Measurements from ENCODE around the gene PCED1A. TPM values are rescaled to one million over a fixed set of nuclear protein-coding genes. Genes with fewer than 3 reads are reported as not detected.

Gene PCED1A
- total and polyA plus RNA-seq, 2 donors, result 25.1 to 105 TPM

DNA sequence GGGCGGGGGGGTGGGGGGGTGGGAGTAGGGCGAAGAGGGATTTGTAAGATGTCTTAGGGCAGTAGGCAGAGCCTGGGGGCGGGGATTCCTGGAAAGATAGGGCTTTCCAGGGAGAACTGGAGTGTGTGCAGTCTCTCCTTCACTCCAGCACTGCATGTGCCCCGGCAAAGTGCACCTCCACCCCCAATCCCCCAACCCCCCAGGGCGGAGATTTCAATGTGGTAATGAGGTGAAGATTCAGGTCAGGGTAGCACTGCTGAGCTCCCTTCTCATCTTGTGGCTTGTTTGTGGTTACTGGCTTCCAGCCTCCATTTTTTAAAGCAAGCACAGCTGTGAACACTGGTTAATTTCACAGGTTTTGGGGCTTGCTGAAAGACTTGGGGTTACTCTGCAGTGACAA is 18.4 kb downstream of the PCED1A start:
- Histone ChIP-seq H3K4me1 (ENCODE audit: control insufficient read depth in 2 of 2, insufficient read depth in 2 of 2, low read length in 2 of 2) (peaks cover 15 to 24% of the 10 kb centered on the region in 2 donors), H3K27me3 (ENCODE audit: control insufficient read depth in 2 of 2, insufficient read depth in 1 of 2, low read length in 1 of 2) (peaks cover 20 to 43% of the 10 kb centered on the region in 2 donors), H3K9me3 (ENCODE audit: control insufficient read depth in 2 of 2, insufficient read depth in 1 of 2, low read length in 1 of 2) (peaks cover 0 to 3% of the 10 kb centered on the region in 2 donors), H3K27ac (ENCODE audit: low read depth in 1 of 2, low read length in 1 of 2) (no peak overlapping the region), H3K36me3 (ENCODE audit: control insufficient read depth in 2 of 2, insufficient read depth in 2 of 2, low read length in 1 of 2) (no peaks in the 10 kb centered on the region), H3K4me3 (ENCODE audit: low read length in 2 of 2) (peak overlapping the region in 1 of 2 donors; percentile 23)
- peak in 8 of 9 donors; percentile 49 to 92 (median 68) for DNase-seq (ENCODE audit: low read depth in 6 of 9, low spot score in 9 of 9)
- 17% methylated on average over 5 of the region's 5 CpGs for WGBS

- peak overlapping the region in 1 of 2 donors; percentile 23 for H3K4me3 ChIP-seq (ENCODE audit: low read length in 2 of 2)
- H3K27ac ChIP-seq (ENCODE audit: low read depth in 1 of 2, low read length in 1 of 2), result no peak overlapping the region
- WGBS, result 12% methylated on average over 68 of the region's 68 CpGs
- H3K36me3 ChIP-seq (ENCODE audit: control insufficient read depth in 2 of 2, insufficient read depth in 2 of 2, low read length in 1 of 2), result no peaks in the 10 kb centered on the region
- H3K4me1 ChIP-seq (ENCODE audit: control insufficient read depth in 2 of 2, insufficient read depth in 2 of 2, low read length in 2 of 2), result peaks cover 9 to 23% of the 10 kb centered on the region in 2 donors
- H3K27me3 ChIP-seq (ENCODE audit: control insufficient read depth in 2 of 2, insufficient read depth in 1 of 2, low read length in 1 of 2), result peaks cover 20 to 46% of the 10 kb centered on the region in 2 donors
- H3K9me3 ChIP-seq (ENCODE audit: control insufficient read depth in 2 of 2, insufficient read depth in 1 of 2, low read length in 1 of 2), result peaks cover 0 to 3% of the 10 kb centered on the region in 2 donors
- no peak for DNase-seq (ENCODE audit: low read depth in 6 of 9, low spot score in 9 of 9)
These were observed 19.3 kb downstream of the PCED1A start for GRCh38 chr20:2820896-2821869.

GRCh38 chr20:2820084-2820895 is 20.2 kb downstream of the PCED1A start:
- DNase-seq (ENCODE audit: low read depth in 6 of 9, low spot score in 9 of 9), result no peak
- WGBS, result 57% methylated on average over 32 of the region's 32 CpGs

GRCh38 chr20:2817891-2818595 is 22.4 kb downstream of the PCED1A start:
- Histone ChIP-seq H3K36me3 (ENCODE audit: control insufficient read depth in 2 of 2, insufficient read depth in 2 of 2, low read length in 1 of 2) (no peaks in the 10 kb centered on the region), H3K27ac (ENCODE audit: low read depth in 1 of 2, low read length in 1 of 2) (no peak overlapping the region), H3K4me3 (ENCODE audit: low read length in 2 of 2) (no peak overlapping the region), H3K9me3 (ENCODE audit: control insufficient read depth in 2 of 2, insufficient read depth in 1 of 2, low read length in 1 of 2) (peaks cover 0 to 3% of the 10 kb centered on the region in 2 donors), H3K27me3 (ENCODE audit: control insufficient read depth in 2 of 2, insufficient read depth in 1 of 2, low read length in 1 of 2) (peaks cover 20 to 60% of the 10 kb centered on the region in 2 donors), H3K4me1 (ENCODE audit: control insufficient read depth in 2 of 2, insufficient read depth in 2 of 2, low read length in 2 of 2) (peaks cover 8 to 22% of the 10 kb centered on the region in 2 donors)
- DNase-seq (ENCODE audit: low read depth in 6 of 9, low spot score in 9 of 9), result no peak
- WGBS, result 98% methylated on average over 7 of the region's 7 CpGs

More at GRCh38 chr20:2820084-2820895, 20.2 kb downstream of the PCED1A start:
- H3K36me3 ChIP-seq (ENCODE audit: control insufficient read depth in 2 of 2, insufficient read depth in 2 of 2, low read length in 1 of 2), result no peaks in the 10 kb centered on the region
- H3K27ac ChIP-seq (ENCODE audit: low read depth in 1 of 2, low read length in 1 of 2), result no peak overlapping the region
- H3K4me1 ChIP-seq (ENCODE audit: control insufficient read depth in 2 of 2, insufficient read depth in 2 of 2, low read length in 2 of 2), result peaks cover 8 to 22% of the 10 kb centered on the region in 2 donors
- H3K27me3 ChIP-seq (ENCODE audit: control insufficient read depth in 2 of 2, insufficient read depth in 1 of 2, low read length in 1 of 2), result peaks cover 20 to 51% of the 10 kb centered on the region in 2 donors
- H3K4me3 ChIP-seq (ENCODE audit: low read length in 2 of 2), result no peak overlapping the region
- H3K9me3 ChIP-seq (ENCODE audit: control insufficient read depth in 2 of 2, insufficient read depth in 1 of 2, low read length in 1 of 2), result peaks cover 0 to 3% of the 10 kb centered on the region in 2 donors

- 99% methylated on average over 2 of the region's 2 CpGs for WGBS
- Histone ChIP-seq H3K27ac (ENCODE audit: low read depth in 1 of 2, low read length in 1 of 2) (no peak overlapping the region), H3K4me1 (ENCODE audit: control insufficient read depth in 2 of 2, insufficient read depth in 2 of 2, low read length in 2 of 2) (peaks cover 8 to 22% of the 10 kb centered on the region in 2 donors), H3K36me3 (ENCODE audit: control insufficient read depth in 2 of 2, insufficient read depth in 2 of 2, low read length in 1 of 2) (no peaks in the 10 kb centered on the region), H3K4me3 (ENCODE audit: low read length in 2 of 2) (no peak overlapping the region), H3K27me3 (ENCODE audit: control insufficient read depth in 2 of 2, insufficient read depth in 1 of 2, low read length in 1 of 2) (peaks cover 20 to 60% of the 10 kb centered on the region in 2 donors), H3K9me3 (ENCODE audit: control insufficient read depth in 2 of 2, insufficient read depth in 1 of 2, low read length in 1 of 2) (peaks cover 0 to 3% of the 10 kb centered on the region in 2 donors)
- no peak for DNase-seq (ENCODE audit: low read depth in 6 of 9, low spot score in 9 of 9)
These were observed 23.1 kb downstream of the PCED1A start for GRCh38 chr20:2817341-2817726.

DNA sequence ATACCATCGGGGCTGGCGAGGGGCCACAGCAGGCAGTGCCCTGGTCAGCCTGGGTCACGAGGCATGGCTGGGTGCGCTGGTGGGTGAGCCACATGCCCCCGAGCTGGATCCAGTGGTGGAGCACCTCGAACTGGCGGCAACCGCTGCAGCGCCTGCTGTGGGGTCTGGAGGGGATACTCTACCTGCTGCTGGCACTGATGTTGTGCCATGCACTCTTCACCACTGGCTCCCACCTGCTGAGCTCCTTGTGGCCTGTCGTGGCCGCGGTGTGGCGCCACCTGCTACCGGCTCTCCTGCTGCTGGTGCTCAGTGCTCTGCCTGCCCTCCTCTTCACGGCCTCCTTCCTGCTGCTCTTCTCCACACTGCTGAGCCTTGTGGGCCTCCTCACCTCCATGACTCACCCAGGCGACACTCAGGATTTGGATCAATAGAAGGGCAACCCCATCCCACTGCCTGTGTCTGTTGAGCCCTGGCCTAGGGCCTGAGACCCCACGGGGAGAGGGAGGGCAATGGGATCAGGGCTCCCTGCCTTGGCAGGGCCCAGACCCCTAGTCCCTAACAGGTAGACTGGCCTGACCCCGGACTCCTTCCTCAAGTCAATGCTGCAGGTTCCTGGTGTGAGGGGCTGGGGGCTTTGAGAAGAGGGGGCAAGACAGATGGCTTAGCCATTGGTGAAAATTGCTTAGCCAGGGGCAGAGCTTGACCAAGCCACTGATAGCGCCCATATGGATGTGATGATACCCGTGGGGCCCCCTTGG is 23.7 kb downstream of the PCED1A start:
- DNase-seq (ENCODE audit: low read depth in 6 of 9, low spot score in 9 of 9), result peak in 2 of 9 donors; percentile 39 to 56
- WGBS, result 80% methylated on average over 20 of the region's 20 CpGs
- Histone ChIP-seq H3K27me3 (ENCODE audit: control insufficient read depth in 2 of 2, insufficient read depth in 1 of 2, low read length in 1 of 2) (peaks cover 20 to 57% of the 10 kb centered on the region in 2 donors), H3K4me1 (ENCODE audit: control insufficient read depth in 2 of 2, insufficient read depth in 2 of 2, low read length in 2 of 2) (peaks cover 7 to 16% of the 10 kb centered on the region in 2 donors), H3K36me3 (ENCODE audit: control insufficient read depth in 2 of 2, insufficient read depth in 2 of 2, low read length in 1 of 2) (no peaks in the 10 kb centered on the region), H3K4me3 (ENCODE audit: low read length in 2 of 2) (no peak overlapping the region), H3K9me3 (ENCODE audit: control insufficient read depth in 2 of 2, insufficient read depth in 1 of 2, low read length in 1 of 2) (peaks cover 0 to 3% of the 10 kb centered on the region in 2 donors), H3K27ac (ENCODE audit: low read depth in 1 of 2, low read length in 1 of 2) (no peak overlapping the region)

DNA sequence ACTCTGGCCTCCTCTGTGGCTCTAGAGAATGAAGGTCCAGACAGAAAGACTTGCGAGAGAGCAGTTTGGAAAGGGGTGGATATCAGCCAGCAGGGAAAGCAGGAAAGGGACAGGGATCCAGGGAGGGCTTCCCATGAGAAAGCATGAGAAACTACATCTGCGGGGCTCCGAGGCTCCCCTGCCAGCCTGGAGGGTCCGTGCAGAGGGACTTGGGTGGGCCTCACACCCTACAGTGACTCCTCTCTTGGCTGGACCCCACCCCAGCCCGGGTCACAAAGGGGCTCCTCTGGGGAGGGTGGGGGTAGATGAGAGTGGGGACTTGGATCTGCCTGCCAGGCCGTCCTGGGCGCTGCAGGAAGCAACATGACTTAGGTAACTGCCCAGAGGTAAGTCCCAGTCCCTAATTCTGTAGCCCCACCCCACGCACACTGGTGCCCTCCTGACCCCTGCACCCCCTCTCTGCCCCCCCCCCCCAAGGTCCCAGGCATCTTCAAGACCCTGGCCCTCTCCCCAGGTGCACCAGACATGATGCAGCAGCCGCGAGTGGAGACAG is 24.3 kb downstream of the PCED1A start, which contains the start of gene TMEM239:
TMEM239 (plus strand) TSS at position 335 of the 553 bp plus-strand sequence; CDS start at position 526, 191 bp downstream.
- no peak within 1 kb of the TSS for H3K27ac ChIP-seq (ENCODE audit: low read depth in 1 of 2, low read length in 1 of 2)
- 95% methylated on average over 10 of the region's 10 CpGs for WGBS
- no peak for DNase-seq (ENCODE audit: low read depth in 6 of 9, low spot score in 9 of 9)
- H3K27me3 ChIP-seq (ENCODE audit: control insufficient read depth in 2 of 2, insufficient read depth in 1 of 2, low read length in 1 of 2), result peaks cover 18 to 53% of the 10 kb centered on the region in 2 donors
- no peak within 1 kb of the TSS for H3K4me3 ChIP-seq (ENCODE audit: low read length in 2 of 2)
- peaks cover under 1 to 10% of the 10 kb centered on the region in 2 donors for H3K4me1 ChIP-seq (ENCODE audit: control insufficient read depth in 2 of 2, insufficient read depth in 2 of 2, low read length in 2 of 2)
- peaks cover 0 to 3% of the 10 kb centered on the region in 2 donors for H3K9me3 ChIP-seq (ENCODE audit: control insufficient read depth in 2 of 2, insufficient read depth in 1 of 2, low read length in 1 of 2)
- no peaks in the 10 kb centered on the region for H3K36me3 ChIP-seq (ENCODE audit: control insufficient read depth in 2 of 2, insufficient read depth in 2 of 2, low read length in 1 of 2)

Data from thymus (tissue), 11 donors.